BE2C (cell line): ENCODE data around the gene YES1.

ENCODE experiments used
- DNase-seq: peaks from one replicate; pipeline ENCODE4 v3.0.0-alpha.2; 2020
- H3K27me3 ChIP-seq: fragments of 250-450 bp; sonication (Bioruptor Pico); 2 replicates; pipeline ENCODE4 v1.5.1; 2020; ENCODE audit warnings: mild to moderate bottlenecking
- H3K36me3 ChIP-seq: fragments of 250-450 bp; sonication (Bioruptor Pico); 2 replicates; pipeline ENCODE4 v1.5.1; 2020; ENCODE audit warnings: mild to moderate bottlenecking
- H3K4me1 ChIP-seq: fragments of 250-450 bp; sonication (Bioruptor Pico); 2 replicates; pipeline ENCODE4 v1.5.1; 2020
- H3K4me3 ChIP-seq: 2 replicates; pipeline ENCODE4 v1.5.1; 2011; ENCODE audit warnings: low read depth, low read length
- H3K9me3 ChIP-seq: fragments of 250-450 bp; sonication (Bioruptor Pico); 2 replicates; pipeline ENCODE4 v1.5.1; 2020
- CTCF ChIP-seq: IDR thresholded peaks from 2 replicates; pipeline ENCODE4 v1.5.1; 2012; ENCODE audit warnings: mild to moderate bottlenecking, low read depth, low read length

YES1 gene

GRCh38 chr18:710418-711300 is 101.4 kb downstream of the YES1 start:
- H3K27me3 ChIP-seq: no peaks in the 10 kb centered on the region
- peak overlapping the region; percentile 84 for H3K4me3 ChIP-seq
- H3K36me3 ChIP-seq: no peaks in the 10 kb centered on the region
- no peaks in the 10 kb centered on the region for H3K9me3 ChIP-seq
- TF ChIP-seq CTCF: no peak
- DNase-seq: no peak
- no peaks in the 10 kb centered on the region for H3K4me1 ChIP-seq

- DNase-seq: no peak
- Histone ChIP-seq H3K36me3 (no peaks in the 10 kb centered on the region), H3K4me1 (no peaks in the 10 kb centered on the region), H3K27me3 (no peaks in the 10 kb centered on the region), H3K4me3 (no peak overlapping the region), H3K9me3 (no peaks in the 10 kb centered on the region)
- TF ChIP-seq CTCF: no peak
Observed at GRCh38 chr18:709771-710170, 102.3 kb downstream of the YES1 start.

GRCh38 chr18:708096-708495 is 103.9 kb downstream of the YES1 start:
- no peak for DNase-seq
- H3K9me3 ChIP-seq: no peaks in the 10 kb centered on the region
- H3K4me3 ChIP-seq: no peak overlapping the region
- TF ChIP-seq CTCF: no peak
- no peaks in the 10 kb centered on the region for H3K4me1 ChIP-seq
- H3K36me3 ChIP-seq: no peaks in the 10 kb centered on the region
- H3K27me3 ChIP-seq: no peaks in the 10 kb centered on the region

- no peak overlapping the region for H3K4me3 ChIP-seq
- no peak for DNase-seq
- no peaks in the 10 kb centered on the region for H3K36me3 ChIP-seq
- H3K27me3 ChIP-seq: no peaks in the 10 kb centered on the region
- H3K9me3 ChIP-seq: no peaks in the 10 kb centered on the region
- TF ChIP-seq CTCF: no peak
- no peaks in the 10 kb centered on the region for H3K4me1 ChIP-seq
Observed at GRCh38 chr18:706405-706804, 105.6 kb downstream of the YES1 start.

GRCh38 chr18:703213-703967 is 108.7 kb downstream of the YES1 start:
- Histone ChIP-seq H3K9me3 (no peaks in the 10 kb centered on the region), H3K4me3 (no peak overlapping the region), H3K27me3 (no peaks in the 10 kb centered on the region), H3K4me1 (no peaks in the 10 kb centered on the region), H3K36me3 (no peaks in the 10 kb centered on the region)
- no peak for TF ChIP-seq CTCF
- DNase-seq: no peak

- no peak for DNase-seq
- Histone ChIP-seq H3K36me3 (no peaks in the 10 kb centered on the region), H3K27me3 (no peaks in the 10 kb centered on the region), H3K4me1 (no peaks in the 10 kb centered on the region), H3K4me3 (no peak overlapping the region), H3K9me3 (no peaks in the 10 kb centered on the region)
- TF ChIP-seq CTCF: no peak
Observed at GRCh38 chr18:697800-698199, 114.2 kb downstream of the YES1 start.
